Mammary epithelial cell (primary cell): Measurements from ENCODE around the gene FRMD5.

Source experiments
- CTCF ChIP-seq, 2 donors: IDR thresholded peaks in 1 of 2; conservative IDR thresholded peaks in 1 of 2; 2 replicates each; pipeline ENCODE4 v1.5.1; 2011 to 2012; ENCODE audit warnings: inconsistent platforms in 2 of 2, low read length in 2 of 2, mild to moderate bottlenecking in 2 of 2, control low read depth in 1 of 2, low read depth in 1 of 2; ENCODE audit not compliant: insufficient read depth in 1 of 2; ENCODE audit errors: extremely low read depth in 1 of 2
- EZH2 ChIP-seq: IDR thresholded peaks from 2 replicates; pipeline ENCODE4 v1.6.1; 2012; ENCODE audit warnings: low read length, inconsistent platforms, borderline replicate concordance

GRCh38 chr15:43927203-43927602, 267.9 kb downstream of the FRMD5 start:
- no peak for TF ChIP-seq CTCF (conservative IDR thresholded peaks at IDR 0.05 in 1 of 2, IDR thresholded peaks at IDR 0.05 in 1 of 2; ENCODE audit: extremely low read depth in 1 of 2, insufficient read depth in 1 of 2, low read depth in 1 of 2, low read length in 2 of 2)
- no peak for TF ChIP-seq EZH2
